Ramos (cell line): ENCODE data around the gene DHFR2.

Source experiments
- in situ Hi-C: fragments of 300-500 bp; cut with MboI; formaldehyde crosslinking; loops from one replicate; pipeline ENCODE4 v1.14.3; 2022; ENCODE audit warnings: low sequenced_read_pairs; ENCODE audit not compliant: unreplicated experiment

DHFR2 gene

GRCh38 chr3:94011233-94011711 is 51.4 kb downstream of the DHFR2 start:
- in situ Hi-C loops: no loop called here

GRCh38 chr3:94009608-94010007 is 53.1 kb downstream of the DHFR2 start:
- in situ Hi-C loops: no loop called here

- in situ Hi-C loops: no loop called here
Observed at GRCh38 chr3:94008253-94008652, 54.5 kb downstream of the DHFR2 start.
